ENCODE measurements around the gene ATG4C. TPM values are rescaled to one million over a fixed set of nuclear protein-coding genes. Genes with fewer than 3 reads are reported as not detected.

ATG4C gene
- polyA plus RNA-seq, 2 of the 4 experiments (the other 2 are of a cell fraction): 6.5 to 14.8 TPM

- DNase-seq (ENCODE audit: low read depth in 1 of 2, low spot score in 1 of 2) (no peak), ATAC-seq (no peak), FAIRE-seq (no peak)
- Histone ChIP-seq H3K27ac (no peak overlapping the region), H3K9me3 (no peaks in the 10 kb centered on the region), H3K4me1 (no peaks in the 10 kb centered on the region), H3K4me2 (no peak overlapping the region), H3K4me3 (no peak overlapping the region)
- ChIA-PET POLR2A (no interaction called here), CTCF (interaction anchor here (0.5 kb wide), 1 partner anchor 294 kb away, joined by 4 read pairs; no protein-coding TSS in a partner anchor)
- TF ChIP-seq MAFK (IDR thresholded peaks at IDR 0.05; ENCODE audit: partially characterized antibody) (peak; percentile 61), HDAC2 (IDR thresholded peaks at IDR 0.05) (no peak)
These were observed 68.3 kb downstream of the ATG4C start for GRCh38 chr1:62852253-62852652.

DNA sequence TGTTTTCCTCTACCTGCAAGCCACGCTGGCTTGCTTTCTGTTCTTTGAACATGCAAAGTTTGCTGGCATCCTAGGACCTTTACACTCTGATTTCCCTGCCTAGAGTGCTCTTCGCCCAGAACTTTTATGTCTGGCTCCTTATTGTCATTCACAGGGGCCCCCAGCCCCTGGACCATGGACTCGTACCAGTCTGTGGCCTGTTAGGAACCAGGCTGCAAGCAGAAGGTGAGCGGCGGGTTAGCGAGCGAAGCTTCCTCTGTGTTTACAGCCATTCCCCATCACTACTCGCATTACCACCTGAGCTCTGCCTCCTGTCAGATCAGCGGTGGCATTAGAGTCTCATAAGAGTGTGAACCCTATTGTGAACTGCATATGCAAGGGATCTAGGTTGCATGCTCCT lies 73.0 kb downstream of the ATG4C start:
- TF ChIP-seq HES2 (IDR thresholded peaks at IDR 0.05) (no peak), JUN (IDR thresholded peaks at IDR 0.05) (no peak), CBX2 (IDR thresholded peaks at IDR 0.05; ENCODE audit: borderline replicate concordance, low read depth) (no peak), CHD4 (IDR thresholded peaks at IDR 0.05; ENCODE audit: borderline replicate concordance) (no peak), JUNB (IDR thresholded peaks at IDR 0.05) (no peak), ZNF302 (CRISPR knock-in tag; IDR thresholded peaks at IDR 0.05) (no peak), NFE2L2 (conservative IDR thresholded peaks at IDR 0.05; ENCODE audit: low read length) (no peak), CTCF (IDR thresholded peaks at IDR 0.05) (no peak)
- Histone ChIP-seq H3K4me1 (no peaks in the 10 kb centered on the region), H3K27ac (no peak overlapping the region), H3K4me3 (no peak overlapping the region), H3K4me2 (no peak overlapping the region), H3K9me3 (no peaks in the 10 kb centered on the region)
- ATAC-seq (no peak), DNase-seq (ENCODE audit: low read depth in 1 of 2, low spot score in 1 of 2) (no peak), FAIRE-seq (no peak)
- ChIA-PET POLR2A (no interaction called here), CTCF (interaction anchor here (0.9 kb wide), 1 partner anchor 11 kb away, joined by 3 read pairs; no protein-coding TSS in a partner anchor)
- 84% methylated on average over 8 of the region's 9 CpGs for WGBS (ENCODE audit: missing lambda C conversion rate)

DNA sequence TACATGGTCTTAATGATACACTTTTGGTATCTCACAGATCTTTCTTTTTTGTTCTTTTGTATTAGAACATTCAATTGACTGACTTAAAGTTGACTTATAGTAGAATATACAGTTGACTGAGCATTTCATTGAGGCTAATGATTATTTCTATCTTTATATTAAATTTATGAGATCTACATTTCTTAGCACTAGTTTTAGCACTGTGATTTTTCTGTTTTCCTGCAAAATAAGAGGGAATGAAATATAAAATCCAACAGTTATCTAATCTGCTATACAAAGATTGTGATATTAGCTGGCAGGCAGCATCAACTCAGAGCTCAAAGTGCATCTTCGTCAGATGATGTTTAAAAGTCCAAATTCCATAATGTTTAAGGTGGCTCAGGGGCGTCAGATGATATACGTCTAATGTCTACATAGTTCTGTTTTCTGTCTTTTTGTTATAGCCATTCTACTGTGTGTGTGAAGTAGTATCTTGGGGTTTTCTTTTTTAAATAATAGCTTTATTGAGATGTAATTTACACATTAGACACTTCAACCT lies 85.4 kb downstream of the ATG4C start:
- no peaks in the 10 kb centered on the region for H3K9me3 ChIP-seq
- ChIA-PET CTCF (no interaction called here), POLR2A (no interaction called here)
- ATAC-seq (no peak), DNase-seq (ENCODE audit: low read depth in 1 of 2, low spot score in 1 of 2) (no peak), FAIRE-seq (no peak)
- no peak overlapping the region for H3K4me3 ChIP-seq
- no peak overlapping the region for H3K27ac ChIP-seq
- TF ChIP-seq ZFP36 (IDR thresholded peaks at IDR 0.05; ENCODE audit: borderline replicate concordance, partially characterized antibody): no peak
- no peak for TF ChIP-seq MAZ (IDR thresholded peaks at IDR 0.05; ENCODE audit: borderline replicate concordance, low read depth, low read length)
- TF ChIP-seq, protein P1, sequence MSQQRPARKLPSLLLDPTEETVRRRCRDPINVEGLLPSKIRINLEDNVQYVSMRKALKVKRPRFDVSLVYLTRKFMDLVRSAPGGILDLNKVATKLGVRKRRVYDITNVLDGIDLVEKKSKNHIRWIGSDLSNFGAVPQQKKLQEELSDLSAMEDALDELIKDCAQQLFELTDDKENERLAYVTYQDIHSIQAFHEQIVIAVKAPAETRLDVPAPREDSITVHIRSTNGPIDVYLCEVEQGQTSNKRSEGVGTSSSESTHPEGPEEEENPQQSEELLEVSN (IDR thresholded peaks at IDR 0.05; ENCODE audit: borderline replicate concordance, low read depth): no peak
- TF ChIP-seq ZSCAN20 (CRISPR knock-in tag; IDR thresholded peaks at IDR 0.05): no peak
- no peak for TF ChIP-seq CBX2 (IDR thresholded peaks at IDR 0.05; ENCODE audit: borderline replicate concordance, low read depth)
- TF ChIP-seq RCOR1 (IDR thresholded peaks at IDR 0.05; ENCODE audit: low read depth, low read length): no peak
- TF ChIP-seq EHF (CRISPR knock-in tag; IDR thresholded peaks at IDR 0.05): no peak
- TF ChIP-seq EP300 (IDR thresholded peaks at IDR 0.05): no peak
- TF ChIP-seq, protein P2, sequence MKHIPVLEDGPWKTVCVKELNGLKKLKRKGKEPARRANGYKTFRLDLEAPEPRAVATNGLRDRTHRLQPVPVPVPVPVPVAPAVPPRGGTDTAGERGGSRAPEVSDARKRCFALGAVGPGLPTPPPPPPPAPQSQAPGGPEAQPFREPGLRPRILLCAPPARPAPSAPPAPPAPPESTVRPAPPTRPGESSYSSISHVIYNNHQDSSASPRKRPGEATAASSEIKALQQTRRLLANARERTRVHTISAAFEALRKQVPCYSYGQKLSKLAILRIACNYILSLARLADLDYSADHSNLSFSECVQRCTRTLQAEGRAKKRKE (CRISPR knock-in tag; IDR thresholded peaks at IDR 0.05; ENCODE audit: low read depth): no peak
- no peak for TF ChIP-seq HES2 (IDR thresholded peaks at IDR 0.05)
- H3K4me1 ChIP-seq: no peaks in the 10 kb centered on the region
- WGBS (ENCODE audit: missing lambda C conversion rate): 68% methylated on average over 3 of the region's 3 CpGs
- no peak overlapping the region for H3K4me2 ChIP-seq
